ENCODE measurements around the gene IGSF3. TPM values are rescaled to one million over a fixed set of nuclear protein-coding genes. Genes with fewer than 3 reads are reported as not detected.
"Not testable (repeated sequence)": the region's sequence is repeated elsewhere in the genome, so short reads cannot be mapped to it uniquely, and the experiment has no call there.

The IGSF3 gene
- total and polyA plus RNA-seq, 2 of the 13 experiments (the other 11 are each of a cell fraction or from before 2014, with no cell fraction given): 0.11 to 0.16 TPM

GRCh38 chr1:116643281-116643751 lies 24.2 kb downstream of the IGSF3 start:
- ATAC-seq; BruUV-seq (replicated peaks); H3K79me2 ChIP-seq (ENCODE audit: insufficient read depth, low read length); H3K4me3 ChIP-seq (replicated peaks in 1 of 3; ENCODE audit: insufficient read depth in 1 of 3, low read depth in 2 of 3, low read length in 3 of 3); CTCF ChIA-PET (ENCODE audit: low intra/inter-chr PET ratio, low total read pairs); H3K9me3 ChIP-seq (ENCODE audit: low read length); in situ Hi-C loops (cut with HindIII; ENCODE audit: extremely low pct_ligation_motif_present, low pct_unique_long_range_greater_than_20kb); H3K36me3 ChIP-seq (replicated peaks in 1 of 2; ENCODE audit: control insufficient read depth in 1 of 2, insufficient read depth in 2 of 2, low read length in 2 of 2); H3K27me3 ChIP-seq (ENCODE audit: control insufficient read depth in 1 of 2, insufficient read depth in 2 of 2, low read length in 2 of 2); FAIRE-seq; intact Hi-C loops (cut with micrococcal nuclease; ENCODE audit: unreplicated experiment); H3K27ac ChIP-seq (ENCODE audit: extremely low read length, insufficient read depth, low read length); H3K9ac ChIP-seq (ENCODE audit: insufficient read depth, low read depth, low read length); POLR2A ChIA-PET; DNase-seq (ENCODE audit: low spot score); H4K20me1 ChIP-seq (ENCODE audit: insufficient read depth, low read length); H2AFZ ChIP-seq (ENCODE audit: low read length): not testable (repeated sequence)
- 3% methylated on average over 9 of the region's 12 CpGs for WGBS (ENCODE audit: low lambda C conversion rate)
- Histone ChIP-seq H3K4me2 (ENCODE audit: low read depth, low read length) (peak overlapping the region; percentile 32; the same call in 1 of the 2 replicates), H3K4me1 (ENCODE audit: insufficient read depth, low read length) (peaks cover 36% of the 10 kb centered on the region)

GRCh38 chr1:116642311-116643280 lies 24.9 kb downstream of the IGSF3 start:
- POLR2A ChIA-PET; H3K27ac ChIP-seq (ENCODE audit: extremely low read length, insufficient read depth, low read length); H3K9ac ChIP-seq (ENCODE audit: insufficient read depth, low read depth, low read length): not testable (repeated sequence)

GRCh38 chr1:116637583-116637982 lies 29.9 kb downstream of the IGSF3 start:
- H3K27ac ChIP-seq (ENCODE audit: extremely low read length, insufficient read depth, low read length); in situ Hi-C loops (cut with HindIII; ENCODE audit: extremely low pct_ligation_motif_present, low pct_unique_long_range_greater_than_20kb); H3K4me2 ChIP-seq (ENCODE audit: low read depth, low read length); H3K27me3 ChIP-seq (ENCODE audit: control insufficient read depth in 1 of 2, insufficient read depth in 2 of 2, low read length in 2 of 2); H3K9ac ChIP-seq (ENCODE audit: insufficient read depth, low read depth, low read length); H3K9me3 ChIP-seq (ENCODE audit: low read length); POLR2A ChIA-PET; H2AFZ ChIP-seq (ENCODE audit: low read length); CTCF ChIA-PET (ENCODE audit: low intra/inter-chr PET ratio, low total read pairs); intact Hi-C loops (cut with micrococcal nuclease; ENCODE audit: unreplicated experiment); H3K36me3 ChIP-seq (replicated peaks in 1 of 2; ENCODE audit: control insufficient read depth in 1 of 2, insufficient read depth in 2 of 2, low read length in 2 of 2); BruUV-seq (replicated peaks); DNase-seq (ENCODE audit: low spot score); H3K79me2 ChIP-seq (ENCODE audit: insufficient read depth, low read length); H3K4me1 ChIP-seq (ENCODE audit: insufficient read depth, low read length); ATAC-seq; H3K4me3 ChIP-seq (replicated peaks in 1 of 3; ENCODE audit: insufficient read depth in 1 of 3, low read depth in 2 of 3, low read length in 3 of 3); FAIRE-seq; H4K20me1 ChIP-seq (ENCODE audit: insufficient read depth, low read length): not testable (repeated sequence)
- WGBS (ENCODE audit: low lambda C conversion rate): 86% methylated on average over 1 of the region's 2 CpGs

More at GRCh38 chr1:116642311-116643280, 24.9 kb downstream of the IGSF3 start:
- in situ Hi-C loops (cut with HindIII; ENCODE audit: extremely low pct_ligation_motif_present, low pct_unique_long_range_greater_than_20kb); CTCF ChIA-PET (ENCODE audit: low intra/inter-chr PET ratio, low total read pairs); H3K36me3 ChIP-seq (replicated peaks in 1 of 2; ENCODE audit: control insufficient read depth in 1 of 2, insufficient read depth in 2 of 2, low read length in 2 of 2); H3K4me3 ChIP-seq (replicated peaks in 1 of 3; ENCODE audit: insufficient read depth in 1 of 3, low read depth in 2 of 3, low read length in 3 of 3); BruUV-seq (replicated peaks); H4K20me1 ChIP-seq (ENCODE audit: insufficient read depth, low read length); FAIRE-seq; H3K9me3 ChIP-seq (ENCODE audit: low read length); H3K79me2 ChIP-seq (ENCODE audit: insufficient read depth, low read length); H2AFZ ChIP-seq (ENCODE audit: low read length); H3K27me3 ChIP-seq (ENCODE audit: control insufficient read depth in 1 of 2, insufficient read depth in 2 of 2, low read length in 2 of 2); intact Hi-C loops (cut with micrococcal nuclease; ENCODE audit: unreplicated experiment); ATAC-seq: not testable (repeated sequence)
- 19% methylated on average over 12 of the region's 14 CpGs for WGBS (ENCODE audit: low lambda C conversion rate)
- DNase-seq (ENCODE audit: low spot score): peak; percentile 15
- H3K4me1 ChIP-seq (ENCODE audit: insufficient read depth, low read length): peaks cover 28% of the 10 kb centered on the region
- peak overlapping the region; percentile 32; the same call in 1 of the 2 replicates for H3K4me2 ChIP-seq (ENCODE audit: low read depth, low read length)

- H3K4me3 ChIP-seq (replicated peaks in 1 of 3; ENCODE audit: insufficient read depth in 1 of 3, low read depth in 2 of 3, low read length in 3 of 3); POLR2A ChIA-PET; H3K9me3 ChIP-seq (ENCODE audit: low read length); H3K4me1 ChIP-seq (ENCODE audit: insufficient read depth, low read length); H3K27me3 ChIP-seq (ENCODE audit: control insufficient read depth in 1 of 2, insufficient read depth in 2 of 2, low read length in 2 of 2); BruUV-seq (replicated peaks); H3K9ac ChIP-seq (ENCODE audit: insufficient read depth, low read depth, low read length); H4K20me1 ChIP-seq (ENCODE audit: insufficient read depth, low read length); H3K4me2 ChIP-seq (ENCODE audit: low read depth, low read length); H3K27ac ChIP-seq (ENCODE audit: extremely low read length, insufficient read depth, low read length); ATAC-seq; H2AFZ ChIP-seq (ENCODE audit: low read length); H3K79me2 ChIP-seq (ENCODE audit: insufficient read depth, low read length); intact Hi-C loops (cut with micrococcal nuclease; ENCODE audit: unreplicated experiment); CTCF ChIA-PET (ENCODE audit: low intra/inter-chr PET ratio, low total read pairs); DNase-seq (ENCODE audit: low spot score); FAIRE-seq; H3K36me3 ChIP-seq (replicated peaks in 1 of 2; ENCODE audit: control insufficient read depth in 1 of 2, insufficient read depth in 2 of 2, low read length in 2 of 2); in situ Hi-C loops (cut with HindIII; ENCODE audit: extremely low pct_ligation_motif_present, low pct_unique_long_range_greater_than_20kb): not testable (repeated sequence)
- 45% methylated on average over 6 of the region's 6 CpGs for WGBS (ENCODE audit: low lambda C conversion rate)
These were observed 30.9 kb downstream of the IGSF3 start for GRCh38 chr1:116636584-116636983.
